ENCODE measurements around the gene SLC16A2. TPM values are rescaled to one million over a fixed set of nuclear protein-coding genes. Genes with fewer than 3 reads are reported as not detected.

The SLC16A2 gene
- total RNA-seq, 1 experiment from 2014 or later: 8.5 TPM

GRCh38 chrX:74507191-74507590 is 85.9 kb downstream of the SLC16A2 start:
- Histone ChIP-seq H3K4me1 (ENCODE audit: insufficient read depth, low read length) (no peaks in the 10 kb centered on the region), H3F3A (ENCODE audit: low read length, unreplicated experiment) (no peaks in the 10 kb centered on the region), H3K4me3 (ENCODE audit: low read length) (no peak overlapping the region), H3K27ac (ENCODE audit: low read length) (no peak overlapping the region), H3K36me3 (ENCODE audit: low read depth, low read length) (no peaks in the 10 kb centered on the region), H3K9me3 (ENCODE audit: low read length) (no peaks in the 10 kb centered on the region), H3K79me2 (ENCODE audit: low read length) (no peaks in the 10 kb centered on the region), H3K9ac (ENCODE audit: low read length) (no peak overlapping the region), H3K4me2 (ENCODE audit: low read length) (no peak overlapping the region), H2AFZ (ENCODE audit: low read length) (no peak overlapping the region), H4K20me1 (ENCODE audit: low read length) (no peaks in the 10 kb centered on the region), H3K27me3 (ENCODE audit: low read length) (no peaks in the 10 kb centered on the region), H3K9me2 (replicated peaks; ENCODE audit: low read length) (no peaks in the 10 kb centered on the region)
- ATAC-seq (no peak), DNase-seq (no peak)
- BruUV-seq (replicated peaks): no TSS peak
- POLR2A ChIA-PET (ENCODE audit: unreplicated experiment): no interaction called here
- intact Hi-C loops (cut with micrococcal nuclease): no loop called here
- CTCF ChIA-PET: no interaction called here
- TF ChIP-seq EZH2 (IDR thresholded peaks at IDR 0.05; ENCODE audit: low read length, unreplicated experiment): no peak
- no peak for TF ChIP-seq EZH2phosphoT487 (IDR thresholded peaks at IDR 0.05; ENCODE audit: borderline replicate concordance, low read length)
- TF ChIP-seq CTCF (conservative IDR thresholded peaks at IDR 0.05; ENCODE audit: low read depth, low read length): no peak

DNA sequence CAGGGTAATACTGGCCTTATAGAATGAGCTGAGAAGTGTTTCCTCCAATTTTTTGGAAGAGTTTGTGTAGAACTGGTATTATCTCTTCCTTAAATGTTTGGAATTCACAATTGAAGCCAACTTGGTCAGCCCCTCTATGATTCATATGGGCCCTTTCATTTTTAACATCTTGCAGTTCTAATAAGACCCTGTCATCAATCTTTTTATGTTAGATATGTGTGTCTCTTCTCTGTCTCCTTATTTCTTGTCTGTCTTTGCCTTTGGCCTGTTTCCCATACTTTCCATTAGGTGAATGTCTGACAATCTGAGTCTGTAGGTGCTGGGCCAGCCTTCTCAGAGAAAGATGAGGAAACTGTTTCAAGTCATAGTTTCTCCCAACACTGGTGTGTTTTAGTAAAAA is 88.7 kb downstream of the SLC16A2 start:
- H3F3A ChIP-seq (ENCODE audit: low read length, unreplicated experiment): no peaks in the 10 kb centered on the region
- ChIA-PET CTCF (no interaction called here), POLR2A (ENCODE audit: unreplicated experiment) (no interaction called here)
- no TSS peak for BruUV-seq (replicated peaks)
- no peaks in the 10 kb centered on the region for H3K4me1 ChIP-seq (ENCODE audit: insufficient read depth, low read length)
- H3K9me2 ChIP-seq (replicated peaks; ENCODE audit: low read length): no peaks in the 10 kb centered on the region
- no peak for DNase-seq
- no peaks in the 10 kb centered on the region for H3K36me3 ChIP-seq (ENCODE audit: low read depth, low read length)
- no peak for ATAC-seq
- H2AFZ ChIP-seq (ENCODE audit: low read length): no peak overlapping the region
- no peaks in the 10 kb centered on the region for H3K9me3 ChIP-seq (ENCODE audit: low read length)
- no peak overlapping the region for H3K9ac ChIP-seq (ENCODE audit: low read length)
- H3K4me3 ChIP-seq (ENCODE audit: low read length): no peak overlapping the region
- H3K4me2 ChIP-seq (ENCODE audit: low read length): no peak overlapping the region
- no peaks in the 10 kb centered on the region for H3K27me3 ChIP-seq (ENCODE audit: low read length)
- H3K79me2 ChIP-seq (ENCODE audit: low read length): no peaks in the 10 kb centered on the region
- H4K20me1 ChIP-seq (ENCODE audit: low read length): no peaks in the 10 kb centered on the region
- H3K27ac ChIP-seq (ENCODE audit: low read length): no peak overlapping the region
- intact Hi-C loops (cut with micrococcal nuclease): no loop called here
- TF ChIP-seq EZH2phosphoT487 (IDR thresholded peaks at IDR 0.05; ENCODE audit: borderline replicate concordance, low read length): no peak
- no peak for TF ChIP-seq EZH2 (IDR thresholded peaks at IDR 0.05; ENCODE audit: low read length, unreplicated experiment)
- TF ChIP-seq CTCF (conservative IDR thresholded peaks at IDR 0.05; ENCODE audit: low read depth, low read length): no peak

GRCh38 chrX:74510401-74510800 is 89.1 kb downstream of the SLC16A2 start:
- no peak overlapping the region for H3K9ac ChIP-seq (ENCODE audit: low read length)
- ChIA-PET POLR2A (ENCODE audit: unreplicated experiment) (no interaction called here), CTCF (no interaction called here)
- DNase-seq: no peak
- H3K4me2 ChIP-seq (ENCODE audit: low read length): no peak overlapping the region
- TF ChIP-seq CTCF (conservative IDR thresholded peaks at IDR 0.05; ENCODE audit: low read depth, low read length) (no peak), EZH2phosphoT487 (IDR thresholded peaks at IDR 0.05; ENCODE audit: borderline replicate concordance, low read length) (no peak)
- intact Hi-C loops (cut with micrococcal nuclease): no loop called here
- H3K9me2 ChIP-seq (replicated peaks; ENCODE audit: low read length): no peaks in the 10 kb centered on the region
- no peak overlapping the region for H2AFZ ChIP-seq (ENCODE audit: low read length)
- no peaks in the 10 kb centered on the region for H3K27me3 ChIP-seq (ENCODE audit: low read length)
- no peaks in the 10 kb centered on the region for H3K9me3 ChIP-seq (ENCODE audit: low read length)
- no peak overlapping the region for H3K27ac ChIP-seq (ENCODE audit: low read length)
- BruUV-seq (replicated peaks): no TSS peak
- no peak for ATAC-seq
- H3K79me2 ChIP-seq (ENCODE audit: low read length): no peaks in the 10 kb centered on the region
- H3K36me3 ChIP-seq (ENCODE audit: low read depth, low read length): no peaks in the 10 kb centered on the region
- H4K20me1 ChIP-seq (ENCODE audit: low read length): no peaks in the 10 kb centered on the region
- H3K4me1 ChIP-seq (ENCODE audit: insufficient read depth, low read length): no peaks in the 10 kb centered on the region
- H3K4me3 ChIP-seq (ENCODE audit: low read length): no peak overlapping the region
- no peaks in the 10 kb centered on the region for H3F3A ChIP-seq (ENCODE audit: low read length, unreplicated experiment)

Measured in PC-3 (cell line).